HCT116 (cell line): ENCODE data around the gene GABPB1. TPM values are rescaled to one million over a fixed set of nuclear protein-coding genes. Genes with fewer than 3 reads are reported as not detected.

Experiments
- ATAC-seq: fragments of 200-7000 bp; cut with Tn5 transposase; 2 replicates; pipeline ENCODE4 v1.9.1; 2020; ENCODE audit warnings: mild to moderate bottlenecking, moderate library complexity
- BruUV-seq: library from RNA; stranded (reverse); fragments of 400-500 nt; replicated peaks from 2 replicates; lab custom pipeline; 2021; lab: Mats Ljungman, UMichigan
- CTCF ChIA-PET: fragments of 300-600 bp; sonication (Branson Sonifier 250); formaldehyde crosslinking; loops from one replicate; lab custom pipeline; 2021; ENCODE audit warnings: antibody characterized with exemption; lab: Charles Lee
- POLR2A ChIA-PET: fragments of 300-600, 350-600 bp; sonication (Branson Sonifier 250); formaldehyde crosslinking; loops from one replicate; lab custom pipeline; 2021; ENCODE audit warnings: antibody characterized with exemption; lab: Charles Lee
- RAD21 ChIA-PET, 2 experiments: fragments of 300-600 bp; sonication (Branson Sonifier 250); formaldehyde crosslinking; loops; one replicate each; lab custom pipeline; 2023; ENCODE audit warnings: low total read pairs in 2 of 2; ENCODE audit not compliant: uncharacterized antibody in 2 of 2, unreplicated experiment in 2 of 2, low non-redundant PET in 1 of 2; lab: Charles Lee
- DNase-seq: peaks from one replicate; pipeline ENCODE4 v3.0.0-alpha.2; 2010; ENCODE audit warnings: low read depth, low spot score
- H2AFZ ChIP-seq: fragments of 200-600 bp; shearing (Covaris generic), sonication (generic); 2 replicates; pipeline ENCODE4 v1.6.1; 2017; ENCODE audit warnings: low read depth, mixed run types, mixed read lengths, antibody characterized with exemption, low read length; ENCODE audit not compliant: poor library complexity, severe bottlenecking
- H3K27ac ChIP-seq: 2 replicates; pipeline ENCODE4 v1.5.1; 2012; ENCODE audit warnings: low read depth, low read length
- H3K27me3 ChIP-seq: fragments of 200-600 bp; sonication (generic); 2 replicates; pipeline ENCODE4 v1.6.1; 2016; ENCODE audit warnings: mixed run types, low read length, mixed read lengths; ENCODE audit not compliant: insufficient read depth
- H3K36me3 ChIP-seq, 2 experiments: fragments of 200-500 bp in 1 of 2; fragments of 200-600 bp in 1 of 2; sonication (Bioruptor generic) in 1 of 2; sonication (generic) in 1 of 2; 2 replicates each; pipeline versions ENCODE4 v1.5.1 to v1.6.1; 2014 to 2016; ENCODE audit warnings: low read length in 2 of 2, inconsistent platforms in 1 of 2, mixed read lengths in 1 of 2, mixed run types in 1 of 2; ENCODE audit not compliant: insufficient read depth in 2 of 2, control insufficient read depth in 1 of 2
- H3K4me1 ChIP-seq, 2 experiments: fragments of 200-600 bp in 1 of 2; sonication (generic) in 1 of 2; 2 replicates each; pipeline versions ENCODE4 v1.5.1 to v1.6.1; 2012 to 2017; ENCODE audit warnings: low read length in 2 of 2, inconsistent platforms in 1 of 2, mild to moderate bottlenecking in 1 of 2, mixed read lengths in 1 of 2, mixed run types in 1 of 2, moderate library complexity in 1 of 2; ENCODE audit not compliant: insufficient read depth in 2 of 2, control insufficient read depth in 1 of 2
- H3K4me2 ChIP-seq: fragments of 200-600 bp; sonication (generic); 2 replicates; pipeline ENCODE4 v1.6.1; 2017; ENCODE audit warnings: mixed run types, low read length, mixed read lengths
- H3K4me3 ChIP-seq, 2 experiments: fragments of 200-600 bp in 1 of 2; sonication (generic) in 1 of 2; replicated peaks in 1 of 2; 2 replicates each; pipeline ENCODE4 v1.5.1; 2011 to 2016; ENCODE audit warnings: low read length in 2 of 2, control low read depth in 1 of 2, low read depth in 1 of 2, mild to moderate bottlenecking in 1 of 2, mixed read lengths in 1 of 2, mixed run types in 1 of 2
- H3K79me2 ChIP-seq: fragments of 200-600 bp; sonication (generic); 2 replicates; pipeline ENCODE4 v1.6.1; 2017; ENCODE audit warnings: mild to moderate bottlenecking, mixed run types, low read length, moderate library complexity, mixed read lengths; ENCODE audit not compliant: insufficient read depth
- H3K9ac ChIP-seq: fragments of 200-600 bp; sonication (generic); 2 replicates; pipeline ENCODE4 v1.6.1; 2016; ENCODE audit warnings: low read length, mixed read lengths
- H3K9me2 ChIP-seq: fragments of 200-600 bp; sonication (generic), shearing (Covaris generic); 2 replicates; pipeline ENCODE4 v1.6.1; 2017; ENCODE audit warnings: mixed run types, mild to moderate bottlenecking, moderate library complexity; ENCODE audit not compliant: insufficient read depth
- H3K9me3 ChIP-seq, 2 experiments: fragments of 200-500 bp in 1 of 2; fragments of 200-600 bp in 1 of 2; sonication (Bioruptor generic) in 1 of 2; sonication (generic) in 1 of 2; 2 replicates each; pipeline ENCODE4 v1.6.1; 2014 to 2017; ENCODE audit warnings: low read length in 2 of 2, mixed read lengths in 2 of 2, inconsistent platforms in 1 of 2, low read depth in 1 of 2, mild to moderate bottlenecking in 1 of 2, mixed run types in 1 of 2, moderate library complexity in 1 of 2; ENCODE audit not compliant: control insufficient read depth in 1 of 2, insufficient read depth in 1 of 2
- H4K20me1 ChIP-seq: fragments of 200-600 bp; sonication (generic), shearing (Covaris generic); 2 replicates; pipeline ENCODE4 v1.6.1; 2017; ENCODE audit warnings: mixed run types, mild to moderate bottlenecking, moderate library complexity; ENCODE audit not compliant: insufficient read depth
- ATF3 ChIP-seq: IDR thresholded peaks from 2 replicates; pipeline ENCODE4 v1.6.1; 2012
- CBX3 ChIP-seq: IDR thresholded peaks from 2 replicates; pipeline ENCODE4 v1.6.1; 2012; ENCODE audit warnings: low read depth
- CEBPB ChIP-seq: IDR thresholded peaks from 2 replicates; pipeline ENCODE4 v1.6.1; 2012; ENCODE audit warnings: low read depth
- ELF1 ChIP-seq: IDR thresholded peaks from 2 replicates; pipeline ENCODE4 v1.6.1; 2012; ENCODE audit warnings: low read depth, borderline replicate concordance
- FOSL1 ChIP-seq: IDR thresholded peaks from 2 replicates; pipeline ENCODE4 v1.6.1; 2012; ENCODE audit warnings: low read depth
- POLR2AphosphoS5 ChIP-seq: IDR thresholded peaks from 2 replicates; pipeline ENCODE4 v1.6.1; 2011; ENCODE audit warnings: mild to moderate bottlenecking, low read depth, low read length, moderate library complexity
- REST ChIP-seq: IDR thresholded peaks from 2 replicates; pipeline ENCODE4 v1.6.1; 2012; ENCODE audit warnings: low read depth
- SIN3A ChIP-seq: IDR thresholded peaks from 2 replicates; pipeline ENCODE4 v1.6.1; 2012; ENCODE audit warnings: low read depth
- SP1 ChIP-seq: IDR thresholded peaks from 2 replicates; pipeline ENCODE4 v1.6.1; 2012; ENCODE audit warnings: low read depth
- SRF ChIP-seq: IDR thresholded peaks from 2 replicates; pipeline ENCODE4 v1.6.1; 2012; ENCODE audit warnings: low read depth
- TCF7L2 ChIP-seq: IDR thresholded peaks from 2 replicates; pipeline ENCODE4 v1.7.0; 2011; ENCODE audit warnings: borderline replicate concordance, inconsistent platforms; ENCODE audit not compliant: insufficient read depth, insufficient read length; ENCODE audit errors: extremely low read depth
- YY1 ChIP-seq: IDR thresholded peaks from 2 replicates; pipeline ENCODE4 v1.6.1; 2011; ENCODE audit warnings: low read length, low read depth, moderate library complexity, mild to moderate bottlenecking; ENCODE audit not compliant: insufficient replicate concordance; ENCODE audit errors: extremely low read depth
- ZFX ChIP-seq: fragments of 450-650 bp; IDR thresholded peaks from 2 replicates; pipeline ENCODE4 v1.6.1; 2017
- ZNF274 ChIP-seq: fragments of 200-500 bp; sonication (Bioruptor generic); IDR thresholded peaks from 2 replicates; pipeline ENCODE4 v1.6.1; 2014; ENCODE audit warnings: mild to moderate bottlenecking, low read depth, low read length, inconsistent platforms
- intact Hi-C: fragments of 100-400 bp; cut with micrococcal nuclease; formaldehyde crosslinking; loops from 2 replicates; pipeline ENCODE4 v1.10.0; 2022
- total RNA-seq: library from RNA; stranded (reverse); gene quantifications from one replicate; pipeline ENCODE4 v1.2.1, GENCODE V29; 2021; ENCODE audit not compliant: unreplicated experiment
- TF ChIP-seq, protein P1 (sequence below): IDR thresholded peaks from 2 replicates; pipeline ENCODE4 v1.6.1; 2011; ENCODE audit warnings: mild to moderate bottlenecking, low read length, moderate library complexity; ENCODE audit not compliant: insufficient replicate concordance; ENCODE audit errors: extremely low read depth

GABPB1 gene
- total RNA-seq, 1 experiment from 2014 or later: 20.1 TPM

GRCh38 chr15:50228866-50229265 lies 126.1 kb downstream of the GABPB1 start:
- ChIA-PET CTCF (no interaction called here), POLR2A (no interaction called here), RAD21 (no interaction called here)
- no peaks in the 10 kb centered on the region for H3K79me2 ChIP-seq
- H3K36me3 ChIP-seq: no peaks in the 10 kb centered on the region; a peak in 1 of 4 replicates
- no peak for DNase-seq
- BruUV-seq: no TSS peak
- no peaks in the 10 kb centered on the region for H4K20me1 ChIP-seq
- H3K9me3 ChIP-seq: no peaks in the 10 kb centered on the region
- no peak overlapping the region for H2AFZ ChIP-seq
- H3K4me2 ChIP-seq: no peak overlapping the region
- H3K9ac ChIP-seq: no peak overlapping the region
- H3K4me1 ChIP-seq: no peaks in the 10 kb centered on the region
- TF ChIP-seq POLR2AphosphoS5 (no peak), CEBPB (no peak), TCF7L2 (no peak), ZFX (no peak), ZNF274 (no peak), YY1 (no peak), FOSL1 (no peak), SRF (no peak), REST (no peak), ELF1 (no peak), SP1 (no peak), ATF3 (no peak), SIN3A (no peak), CBX3 (no peak)
- TF ChIP-seq, protein P1, sequence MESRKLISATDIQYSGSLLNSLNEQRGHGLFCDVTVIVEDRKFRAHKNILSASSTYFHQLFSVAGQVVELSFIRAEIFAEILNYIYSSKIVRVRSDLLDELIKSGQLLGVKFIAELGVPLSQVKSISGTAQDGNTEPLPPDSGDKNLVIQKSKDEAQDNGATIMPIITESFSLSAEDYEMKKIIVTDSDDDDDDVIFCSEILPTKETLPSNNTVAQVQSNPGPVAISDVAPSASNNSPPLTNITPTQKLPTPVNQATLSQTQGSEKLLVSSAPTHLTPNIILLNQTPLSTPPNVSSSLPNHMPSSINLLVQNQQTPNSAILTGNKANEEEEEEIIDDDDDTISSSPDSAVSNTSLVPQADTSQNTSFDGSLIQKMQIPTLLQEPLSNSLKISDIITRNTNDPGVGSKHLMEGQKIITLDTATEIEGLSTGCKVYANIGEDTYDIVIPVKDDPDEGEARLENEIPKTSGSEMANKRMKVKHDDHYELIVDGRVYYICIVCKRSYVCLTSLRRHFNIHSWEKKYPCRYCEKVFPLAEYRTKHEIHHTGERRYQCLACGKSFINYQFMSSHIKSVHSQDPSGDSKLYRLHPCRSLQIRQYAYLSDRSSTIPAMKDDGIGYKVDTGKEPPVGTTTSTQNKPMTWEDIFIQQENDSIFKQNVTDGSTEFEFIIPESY: no peak
- H3K9me2 ChIP-seq: no peaks in the 10 kb centered on the region
- no peaks in the 10 kb centered on the region for H3K27me3 ChIP-seq
- no peak overlapping the region for H3K27ac ChIP-seq
- H3K4me3 ChIP-seq: no peak overlapping the region
- ATAC-seq: no peak
- intact Hi-C loops: no loop called here
